A549 (cell line): ENCODE results near the gene OR6X1. TPM values are rescaled to one million over a fixed set of nuclear protein-coding genes. Genes with fewer than 3 reads are reported as not detected.

Experiments used
- ATAC-seq, 2 experiments: fragments of 200-7000 bp in 1 of 2; fragments of >200 bp in 1 of 2; cut with Nextera tagmentation in 1 of 2; cut with Tn5 transposase in 1 of 2; 3 replicates each; pipeline versions ENCODE4 v1.8.0 to v1.9.1; 2018 to 2020; ENCODE audit warnings: mild to moderate bottlenecking in 1 of 2, moderate library complexity in 1 of 2
- CTCF ChIA-PET: fragments of 300-600 bp; sonication (Branson Sonifier 250); formaldehyde crosslinking; extraction: SDS; loops from one replicate; lab custom pipeline; 2021; ENCODE audit warnings: antibody characterized with exemption, inconsistent platforms; lab: Yijun Ruan, JAX
- POLR2A ChIA-PET: fragments of 350-600 bp; formaldehyde crosslinking; extraction: SDS; loops from one replicate; lab custom pipeline; 2021; ENCODE audit warnings: antibody characterized with exemption, inconsistent platforms; lab: Yijun Ruan, JAX
- DNase-seq, 2 experiments: peaks; one replicate each; pipeline versions ENCODE4 v3.0.0 to v3.0.0-alpha.2; 2011 to 2016; ENCODE audit warnings: low read depth in 1 of 2, low spot score in 1 of 2
- FAIRE-seq: peaks from 2 replicates; lab custom pipeline; 2011; peaks lifted over from hg19 to GRCh38; lab: Jason Lieb, UNC
- H3K27ac ChIP-seq, 2 experiments: fragments of >200 bp; sonication (Bioruptor Twin); formaldehyde crosslinking; 3 replicates each; pipeline ENCODE4 v1.5.1; 2016 to 2017
- H3K4me1 ChIP-seq: fragments of >200 bp; sonication (Bioruptor Twin); formaldehyde crosslinking; 3 replicates; pipeline ENCODE4 v1.6.1; 2016
- H3K4me2 ChIP-seq: fragments of >200 bp; sonication (Bioruptor Twin); formaldehyde crosslinking; 3 replicates; pipeline ENCODE4 v1.6.1; 2016
- H3K4me3 ChIP-seq: fragments of >200 bp; sonication (Bioruptor Twin); formaldehyde crosslinking; 3 replicates; pipeline ENCODE4 v1.5.1; 2016
- H3K9me3 ChIP-seq: fragments of >200 bp; sonication (Bioruptor Twin); formaldehyde crosslinking; 3 replicates; pipeline ENCODE4 v1.6.1; 2016
- ATOH8 ChIP-seq: fragments of 250-450 bp; sonication (Bioruptor Pico); IDR thresholded peaks from 2 replicates; pipeline ENCODE4 v1.5.0; 2020; ENCODE audit warnings: low read depth, mild to moderate bottlenecking, moderate library complexity
- CBX2 ChIP-seq: fragments of 200-600 bp; sonication (generic); IDR thresholded peaks from 2 replicates; pipeline ENCODE4 v1.6.1; 2016; ENCODE audit warnings: low read depth, mild to moderate bottlenecking, borderline replicate concordance
- CTCF ChIP-seq: fragments of >200 bp; sonication (Bioruptor Twin); formaldehyde crosslinking; IDR thresholded peaks from 3 replicates; pipeline ENCODE4 v1.5.1; 2016
- EP300 ChIP-seq, 2 experiments: fragments of >200 bp; sonication (Bioruptor Twin); formaldehyde crosslinking; IDR thresholded peaks; 2 replicates in 1 of 2; 3 replicates in 1 of 2; pipeline ENCODE4 v1.6.1; 2016 to 2017
- FOSL2 ChIP-seq, 2 experiments: fragments of 450-650 bp in 1 of 2; fragments of >200 bp in 1 of 2; sonication (Bioruptor Twin) in 1 of 2; formaldehyde crosslinking; IDR thresholded peaks; 2 replicates each; pipeline versions ENCODE4 v1.5.0 to v1.6.1; 2016 to 2020; ENCODE audit warnings: mild to moderate bottlenecking in 1 of 2, moderate library complexity in 1 of 2
- FOXS1 ChIP-seq: fragments of 250-450 bp; sonication (Bioruptor Pico); IDR thresholded peaks from 2 replicates; pipeline ENCODE4 v1.5.0; 2020; ENCODE audit warnings: mild to moderate bottlenecking, moderate library complexity
- GATA3 ChIP-seq: IDR thresholded peaks from 2 replicates; pipeline ENCODE4 v1.6.1; 2012; ENCODE audit warnings: borderline replicate concordance
- HES2 ChIP-seq: fragments of >200 bp; sonication (Bioruptor Twin); formaldehyde crosslinking; IDR thresholded peaks from 2 replicates; pipeline ENCODE4 v1.6.1; 2016
- HEYL ChIP-seq: fragments of 250-450 bp; sonication (Bioruptor Pico); IDR thresholded peaks from 2 replicates; pipeline ENCODE4 v1.8.0; 2021; ENCODE audit warnings: mild to moderate bottlenecking, moderate library complexity
- HOXB13 ChIP-seq: fragments of 250-450 bp; sonication (Bioruptor Pico); IDR thresholded peaks from 2 replicates; pipeline ENCODE4 v1.5.0; 2020; ENCODE audit warnings: low read depth, mild to moderate bottlenecking, moderate library complexity
- HOXB5 ChIP-seq: fragments of 250-450 bp; sonication (Bioruptor Pico); IDR thresholded peaks from 2 replicates; pipeline ENCODE4 v1.5.0; 2020; ENCODE audit warnings: mild to moderate bottlenecking, moderate library complexity
- JUNB ChIP-seq: fragments of >200 bp; sonication (Bioruptor Twin); formaldehyde crosslinking; IDR thresholded peaks from 2 replicates; pipeline ENCODE4 v1.6.1; 2016
- NR3C1 ChIP-seq: fragments of >200 bp; sonication (Bioruptor Twin); formaldehyde crosslinking; IDR thresholded peaks from 3 replicates; pipeline ENCODE4 v1.6.1; 2017
- POLR2AphosphoS2 ChIP-seq: conservative IDR thresholded peaks from 2 replicates; pipeline ENCODE4 v1.6.1; 2012; ENCODE audit warnings: low read length, improper control_type of control experiment, inconsistent platforms
- RAD21 ChIP-seq, 2 experiments: fragments of >200 bp in 1 of 2; sonication (Bioruptor Twin) in 1 of 2; formaldehyde crosslinking in 1 of 2; IDR thresholded peaks in 1 of 2; conservative IDR thresholded peaks in 1 of 2; 2 replicates in 1 of 2; 3 replicates in 1 of 2; pipeline ENCODE4 v1.6.1; 2012 to 2018; ENCODE audit warnings: inconsistent platforms in 1 of 2
- RFX5 ChIP-seq: fragments of 450-650 bp; IDR thresholded peaks from 2 replicates; pipeline ENCODE4 v1.7.1; 2014; ENCODE audit warnings: antibody characterized with exemption, mild to moderate bottlenecking, moderate library complexity
- RNF2 ChIP-seq: fragments of 200-600 bp; sonication (generic); IDR thresholded peaks from 2 replicates; pipeline ENCODE4 v1.6.1; 2016; ENCODE audit warnings: low read depth, mild to moderate bottlenecking, antibody characterized with exemption, moderate library complexity, borderline replicate concordance
- SMC3 ChIP-seq: fragments of >200 bp; sonication (Bioruptor Twin); formaldehyde crosslinking; IDR thresholded peaks from 3 replicates; pipeline ENCODE4 v1.6.1; 2018; ENCODE audit warnings: inconsistent platforms
- SREBF2 ChIP-seq: fragments of 450-650 bp; IDR thresholded peaks from 2 replicates; pipeline ENCODE4 v1.6.1; 2014; ENCODE audit warnings: mild to moderate bottlenecking, moderate library complexity
- TP53 ChIP-seq: fragments of 250-450 bp; sonication (Bioruptor Pico); IDR thresholded peaks from 2 replicates; pipeline ENCODE4 v1.5.0; 2021; ENCODE audit warnings: mild to moderate bottlenecking, moderate library complexity
- ZC3H11A ChIP-seq: fragments of 450-650 bp; IDR thresholded peaks from 2 replicates; pipeline ENCODE4 v1.6.1; 2014; ENCODE audit warnings: antibody characterized with exemption, mild to moderate bottlenecking
- ZFP36 ChIP-seq: fragments of 450-650 bp; IDR thresholded peaks from 2 replicates; pipeline ENCODE4 v1.6.1; 2014; ENCODE audit warnings: borderline replicate concordance; ENCODE audit not compliant: partially characterized antibody
- WGBS: methylation state at CpG from one replicate; pipeline ENCODE4 v1.1.6; 2017; ENCODE audit errors: missing lambda C conversion rate; 5-methylcytosine and 5-hydroxymethylcytosine counted together
- polyA plus RNA-seq, 4 experiments: library from polyadenylated mRNA; depleted of rRNA in 3 of 4; stranded (reverse); fragments of >200 nt; fragmentation: RNase III in 1 of 4; extraction: RNeasy Plus Mini Kit Qiagen cat#74134 plus additional on column Dnase treatment in 1 of 4; gene quantifications; 2 replicates in 3 of 4; 3 replicates in 1 of 4; pipeline ENCODE4 v1.2.3, GENCODE V29; 2011 to 2017

Gene OR6X1
- polyA plus RNA-seq, 2 of the 4 experiments (the other 2 are of a cell fraction), result not detected

- H3K4me3 ChIP-seq, result no peak overlapping the region
- H3K9me3 ChIP-seq, result no peaks in the 10 kb centered on the region
- ATAC-seq, result no peak
- TF ChIP-seq JUNB (no peak), CTCF (no peak), HOXB13 (no peak), HOXB5 (CRISPR knock-in tag) (no peak), SREBF2 (no peak), NR3C1 (no peak), ZFP36 (no peak), RNF2 (no peak), RFX5 (no peak), GATA3 (no peak), EP300 (IDR thresholded peaks at IDR 0.05) (no peak)
- TF ChIP-seq, all 56 proteins: peak for 0
- DNase-seq (no peak), FAIRE-seq (no peak)
- ChIA-PET CTCF (no interaction called here), POLR2A (no interaction called here)
- no peaks in the 10 kb centered on the region for H3K4me1 ChIP-seq
- H3K4me2 ChIP-seq, result no peak overlapping the region
- no peak overlapping the region for H3K27ac ChIP-seq
Observed at GRCh38 chr11:123762422-123762821, 8.1 kb upstream of the OR6X1 start.

GRCh38 chr11:123760894-123761293 is 6.6 kb upstream of the OR6X1 start:
- no peaks in the 10 kb centered on the region for H3K4me1 ChIP-seq
- no peak overlapping the region for H3K4me3 ChIP-seq
- no peak for TF ChIP-seq HES2
- DNase-seq (no peak), ATAC-seq (no peak), FAIRE-seq (no peak)
- no peaks in the 10 kb centered on the region for H3K9me3 ChIP-seq
- ChIA-PET POLR2A (no interaction called here), CTCF (no interaction called here)
- H3K4me2 ChIP-seq, result no peak overlapping the region
- H3K27ac ChIP-seq, result no peak overlapping the region
- WGBS, result 5% methylated on average over 1 of the region's 1 CpG

- TF ChIP-seq ATOH8 (CRISPR knock-in tag), result no peak
- no peak for TF ChIP-seq FOXS1
- no peak for TF ChIP-seq RAD21 (conservative IDR thresholded peaks at IDR 0.05 in 1 of 2, IDR thresholded peaks at IDR 0.05 in 1 of 2)
- TF ChIP-seq CTCF, result no peak
- TF ChIP-seq RFX5, result no peak
- no peak for TF ChIP-seq JUNB
- TF ChIP-seq, all 56 proteins: peak for 0
- 17% methylated on average over 3 of the region's 3 CpGs for WGBS
- H3K4me2 ChIP-seq, result no peak overlapping the region
- no peak for FAIRE-seq
- no peak overlapping the region for H3K27ac ChIP-seq
- H3K4me1 ChIP-seq, result no peaks in the 10 kb centered on the region
- POLR2A ChIA-PET, result no interaction called here
- no peak overlapping the region for H3K4me3 ChIP-seq
- no peak for DNase-seq
- no peaks in the 10 kb centered on the region for H3K9me3 ChIP-seq
- CTCF ChIA-PET, result no interaction called here
- ATAC-seq, result no peak
Observed at GRCh38 chr11:123757976-123758375, 3.7 kb upstream of the OR6X1 start.

GRCh38 chr11:123755813-123756212 is 1.5 kb upstream of the OR6X1 start:
- no peak for FAIRE-seq
- TF ChIP-seq ZC3H11A, result no peak
- TF ChIP-seq HEYL (CRISPR knock-in tag), result no peak
- no peak for TF ChIP-seq CBX2
- TF ChIP-seq HOXB5 (CRISPR knock-in tag), result no peak
- no peak for TF ChIP-seq TP53
- no peak for TF ChIP-seq HES2
- no peak for TF ChIP-seq SMC3
- TF ChIP-seq FOSL2 (IDR thresholded peaks at IDR 0.05), result no peak
- TF ChIP-seq FOSL2 (CRISPR knock-in tag; IDR thresholded peaks at IDR 0.05), result no peak
- TF ChIP-seq POLR2AphosphoS2, result no peak
- no peak for TF ChIP-seq CTCF
- no peak for TF ChIP-seq ATOH8 (CRISPR knock-in tag)
- ChIA-PET CTCF (no interaction called here), POLR2A (no interaction called here)
- H3K4me1 ChIP-seq, result no peaks in the 10 kb centered on the region
- 0% methylated on average over 3 of the region's 3 CpGs for WGBS
- no peak overlapping the region for H3K4me2 ChIP-seq
- ATAC-seq, result no peak
- no peak overlapping the region for H3K4me3 ChIP-seq
- no peaks in the 10 kb centered on the region for H3K9me3 ChIP-seq
- no peak for DNase-seq
- H3K27ac ChIP-seq, result no peak overlapping the region
